Lower leg skin (tissue), 3 donors: Measurements from ENCODE around the gene UBAP1.

ENCODE experiments used
- POLR2A ChIP-seq, 2 donors: fragments of 450-650 bp; IDR thresholded peaks; one replicate each; pipeline ENCODE4 v1.6.1; 2016 to 2017; ENCODE audit warnings: antibody characterized with exemption in 2 of 2, mild to moderate bottlenecking in 1 of 2, moderate library complexity in 1 of 2
- TF ChIP-seq, protein P1 (sequence below), 3 donors: fragments of 450-650 bp; IDR thresholded peaks; one replicate each; pipeline ENCODE4 v1.5.1; 2016; ENCODE audit warnings: antibody characterized with exemption in 3 of 3, mild to moderate bottlenecking in 3 of 3, moderate library complexity in 2 of 3

DNA sequence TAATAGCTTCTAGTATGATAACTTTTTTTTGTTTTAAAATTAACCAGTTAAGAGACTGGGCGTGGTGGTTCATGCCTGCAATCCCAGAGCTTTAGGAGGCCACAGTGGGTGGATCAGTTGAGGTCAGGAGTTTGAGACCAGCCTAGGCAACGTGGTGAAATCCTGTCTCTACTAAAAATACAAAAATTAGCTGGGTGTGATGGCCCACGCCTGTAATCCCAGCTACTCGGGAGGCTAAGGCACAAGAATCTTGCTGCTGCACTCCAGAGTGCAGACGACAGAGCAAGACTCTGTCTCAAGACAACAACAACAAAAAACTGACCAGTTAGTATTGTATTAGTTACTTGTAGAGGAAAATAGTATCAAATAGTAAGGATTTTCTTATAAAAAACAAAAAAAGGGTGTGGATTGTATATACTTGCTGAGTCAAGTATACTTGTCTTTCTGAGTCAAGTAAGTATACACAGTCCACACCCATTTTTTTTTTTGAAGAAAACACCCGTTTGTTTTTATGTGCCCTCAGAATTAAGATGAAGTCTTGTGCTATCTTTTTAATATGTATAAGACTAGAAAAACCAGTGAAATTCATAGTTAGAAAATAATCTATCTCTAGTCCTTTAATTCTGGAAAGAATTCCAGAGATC is 25.3 kb downstream of the UBAP1 start:
- TF ChIP-seq, protein P1, sequence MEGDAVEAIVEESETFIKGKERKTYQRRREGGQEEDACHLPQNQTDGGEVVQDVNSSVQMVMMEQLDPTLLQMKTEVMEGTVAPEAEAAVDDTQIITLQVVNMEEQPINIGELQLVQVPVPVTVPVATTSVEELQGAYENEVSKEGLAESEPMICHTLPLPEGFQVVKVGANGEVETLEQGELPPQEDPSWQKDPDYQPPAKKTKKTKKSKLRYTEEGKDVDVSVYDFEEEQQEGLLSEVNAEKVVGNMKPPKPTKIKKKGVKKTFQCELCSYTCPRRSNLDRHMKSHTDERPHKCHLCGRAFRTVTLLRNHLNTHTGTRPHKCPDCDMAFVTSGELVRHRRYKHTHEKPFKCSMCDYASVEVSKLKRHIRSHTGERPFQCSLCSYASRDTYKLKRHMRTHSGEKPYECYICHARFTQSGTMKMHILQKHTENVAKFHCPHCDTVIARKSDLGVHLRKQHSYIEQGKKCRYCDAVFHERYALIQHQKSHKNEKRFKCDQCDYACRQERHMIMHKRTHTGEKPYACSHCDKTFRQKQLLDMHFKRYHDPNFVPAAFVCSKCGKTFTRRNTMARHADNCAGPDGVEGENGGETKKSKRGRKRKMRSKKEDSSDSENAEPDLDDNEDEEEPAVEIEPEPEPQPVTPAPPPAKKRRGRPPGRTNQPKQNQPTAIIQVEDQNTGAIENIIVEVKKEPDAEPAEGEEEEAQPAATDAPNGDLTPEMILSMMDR (IDR thresholded peaks at IDR 0.05) = no peak
- no peak for TF ChIP-seq POLR2A (IDR thresholded peaks at IDR 0.05)
